Liver (tissue), 9 donors: ENCODE results near the gene GIMAP6. TPM values are rescaled to one million over a fixed set of nuclear protein-coding genes. Genes with fewer than 3 reads are reported as not detected.

Experiments
- DNase-seq: peaks from one replicate; pipeline ENCODE4 v3.0.0-alpha.2; 2017; ENCODE audit warnings: low spot score
- H3K27ac ChIP-seq, 2 donors: one replicate each; pipeline ENCODE4 v1.7.0; 2013; ENCODE audit warnings: inconsistent platforms in 2 of 2, low read length in 2 of 2, control low read depth in 1 of 2, low read depth in 1 of 2, mild to moderate bottlenecking in 1 of 2
- H3K27me3 ChIP-seq, 4 donors: one replicate each; pipeline versions ENCODE4 v1.6.1 to v1.7.0; 2013; ENCODE audit warnings: low read length in 3 of 4, inconsistent platforms in 1 of 4, mild to moderate bottlenecking in 1 of 4, moderate library complexity in 1 of 4; ENCODE audit not compliant: control insufficient read depth in 4 of 4, insufficient read depth in 4 of 4
- H3K36me3 ChIP-seq, 4 donors: one replicate each; pipeline versions ENCODE4 v1.6.1 to v1.7.0; 2013; ENCODE audit warnings: low read length in 3 of 4, mild to moderate bottlenecking in 3 of 4, low read depth in 1 of 4, moderate library complexity in 1 of 4; ENCODE audit not compliant: control insufficient read depth in 4 of 4, insufficient read depth in 3 of 4
- H3K4me1 ChIP-seq, 4 donors: one replicate each; pipeline versions ENCODE4 v1.6.1 to v1.7.0; 2013; ENCODE audit warnings: low read length in 3 of 4, mild to moderate bottlenecking in 3 of 4, moderate library complexity in 1 of 4; ENCODE audit not compliant: control insufficient read depth in 4 of 4, insufficient read depth in 4 of 4
- H3K4me3 ChIP-seq, 3 donors: one replicate each; pipeline versions ENCODE4 v1.6.1 to v1.7.0; 2013; ENCODE audit warnings: low read length in 3 of 3, control low read depth in 1 of 3, low read depth in 1 of 3, mild to moderate bottlenecking in 1 of 3
- H3K9ac ChIP-seq, 2 donors: one replicate each; pipeline ENCODE4 v1.7.0; 2013; ENCODE audit warnings: low read length in 2 of 2, mild to moderate bottlenecking in 2 of 2, moderate library complexity in 2 of 2, control low read depth in 1 of 2, low read depth in 1 of 2
- H3K9me3 ChIP-seq, 4 donors: one replicate each; pipeline versions ENCODE4 v1.6.1 to v1.7.0; 2013; ENCODE audit warnings: low read length in 3 of 4; ENCODE audit not compliant: control insufficient read depth in 4 of 4
- CTCF ChIP-seq: fragments of 150-350 bp; IDR thresholded peaks from 2 replicates; pipeline ENCODE4 v1.5.1; 2017; ENCODE audit warnings: improper control_type of control experiment, low read depth, low read length; ENCODE audit not compliant: missing input control
- EGR1 ChIP-seq, 2 donors: IDR thresholded peaks; 2 replicates each; pipeline ENCODE4 v1.6.1; 2016 to 2018; ENCODE audit warnings: antibody characterized with exemption in 2 of 2, low read depth in 2 of 2
- FOXA1 ChIP-seq: IDR thresholded peaks from 2 replicates; pipeline ENCODE4 v1.6.1; 2016; ENCODE audit warnings: antibody characterized with exemption
- FOXA2 ChIP-seq: IDR thresholded peaks from 2 replicates; pipeline ENCODE4 v1.6.1; 2016; ENCODE audit warnings: antibody characterized with exemption
- HNF4A ChIP-seq, 2 donors: conservative IDR thresholded peaks; 2 replicates each; pipeline ENCODE4 v1.6.1; 2016; ENCODE audit warnings: antibody characterized with exemption in 2 of 2, mild to moderate bottlenecking in 2 of 2
- HNF4G ChIP-seq: IDR thresholded peaks from 2 replicates; pipeline ENCODE4 v1.6.1; 2016; ENCODE audit warnings: antibody characterized with exemption
- JUND ChIP-seq, 2 donors: IDR thresholded peaks; 2 replicates each; pipeline ENCODE4 v1.6.1; 2016; ENCODE audit warnings: antibody characterized with exemption in 2 of 2
- MAX ChIP-seq: IDR thresholded peaks from 2 replicates; pipeline ENCODE4 v1.6.1; 2016; ENCODE audit warnings: antibody characterized with exemption
- NR2F2 ChIP-seq: IDR thresholded peaks from 2 replicates; pipeline ENCODE4 v1.6.1; 2016; ENCODE audit warnings: antibody characterized with exemption
- RAD21 ChIP-seq, 2 donors: IDR thresholded peaks; 2 replicates each; pipeline ENCODE4 v1.6.1; 2016; ENCODE audit warnings: antibody characterized with exemption in 2 of 2, mild to moderate bottlenecking in 2 of 2
- REST ChIP-seq: IDR thresholded peaks from 2 replicates; pipeline ENCODE4 v1.6.1; 2016; ENCODE audit warnings: antibody characterized with exemption, mild to moderate bottlenecking
- RXRA ChIP-seq, 2 donors: IDR thresholded peaks; 2 replicates each; pipeline ENCODE4 v1.6.1; 2017 to 2018; ENCODE audit warnings: antibody characterized with exemption in 2 of 2, mild to moderate bottlenecking in 1 of 2
- TAF1 ChIP-seq: conservative IDR thresholded peaks from 2 replicates; pipeline ENCODE4 v1.6.1; 2016; ENCODE audit warnings: antibody characterized with exemption, mild to moderate bottlenecking
- YY1 ChIP-seq: IDR thresholded peaks from 2 replicates; pipeline ENCODE4 v1.6.1; 2016; ENCODE audit warnings: antibody characterized with exemption, mild to moderate bottlenecking
- ZBTB33 ChIP-seq: IDR thresholded peaks from 2 replicates; pipeline ENCODE4 v1.6.1; 2016; ENCODE audit warnings: antibody characterized with exemption
- whole genome bisulfite sequencing: extraction: QIAGEN DNeasy Blood & Tissue Kit; methylation state at CpG from one replicate; pipeline ENCODE4 v1.1.7; 2013; 5-methylcytosine and 5-hydroxymethylcytosine counted together
- polyA plus RNA-seq, 2 donors: library from polyadenylated mRNA; stranded (reverse) in 1 of 2; unstranded in 1 of 2; fragments of 200-250 nt in 1 of 2; fragments of >200 nt in 1 of 2; fragmentation: Nextera tagmentation in 1 of 2; extraction: Ambion mirVana in 1 of 2; gene quantifications; one replicate each; pipeline versions ENCODE4 v1.2.1 to v1.2.3, GENCODE V29; 2013 to 2015
- total RNA-seq, 2 donors: library from RNA; depleted of rRNA; stranded (reverse); fragments of >200 nt; gene quantifications; one replicate each; pipeline ENCODE4 v1.2.3, GENCODE V29; 2014
- donor health status: healthy.
- donor health status: healthy.
- donor health status: healthy.
- donor health status: healthy.
- donor health status: healthy.

The GIMAP6 gene
- total and polyA plus RNA-seq, 4 donors: 2.0 to 17.5 (median 11.9) TPM

- H3K36me3 ChIP-seq: no peaks in the 10 kb centered on the region
- no peak overlapping the region for H3K9ac ChIP-seq
- no peaks in the 10 kb centered on the region for H3K27me3 ChIP-seq
- TF ChIP-seq TAF1 (no peak), EGR1 (IDR thresholded peaks at IDR 0.05; ENCODE audit: low read depth in 2 of 2) (no peak), NR2F2 (no peak), HNF4A (conservative IDR thresholded peaks at IDR 0.05) (no peak)
- no peak for DNase-seq
- no peak overlapping the region for H3K4me3 ChIP-seq
- H3K27ac ChIP-seq: no peak overlapping the region
- peaks cover 3 to 15% (median 7%) of the 10 kb centered on the region in 4 donors for H3K9me3 ChIP-seq
- WGBS: 85% methylated on average over 3 of the region's 3 CpGs
- H3K4me1 ChIP-seq: no peaks in the 10 kb centered on the region
Observed at GRCh38 chr7:150657526-150657925, 25.3 kb upstream of the GIMAP6 start.

GRCh38 chr7:150656047-150656446, 23.9 kb upstream of the GIMAP6 start:
- Histone ChIP-seq H3K27ac (no peak overlapping the region), H3K36me3 (no peaks in the 10 kb centered on the region), H3K4me1 (no peaks in the 10 kb centered on the region), H3K9me3 (peaks cover 3 to 15% (median 7%) of the 10 kb centered on the region in 4 donors), H3K27me3 (no peaks in the 10 kb centered on the region), H3K9ac (no peak overlapping the region), H3K4me3 (no peak overlapping the region)
- WGBS: 81% methylated on average over 5 of the region's 5 CpGs
- DNase-seq: no peak
- TF ChIP-seq RXRA (IDR thresholded peaks at IDR 0.05) (no peak), REST (no peak), RAD21 (IDR thresholded peaks at IDR 0.05) (no peak), YY1 (no peak), CTCF (no peak), MAX (no peak), JUND (IDR thresholded peaks at IDR 0.05) (no peak), FOXA1 (no peak), TAF1 (no peak), HNF4A (conservative IDR thresholded peaks at IDR 0.05) (no peak), FOXA2 (no peak), HNF4G (no peak), NR2F2 (no peak), ZBTB33 (no peak)
